DLD1 (cell line): ENCODE results near the gene PDE6A.
"Not testable (repeated sequence)": the region's sequence is repeated elsewhere in the genome, so short reads cannot be mapped to it uniquely, and the experiment has no call there.

Experiments
- in situ Hi-C: cut with HindIII; loops from 2 replicates; pipeline ENCODE4 v1.10.0; 2017; ENCODE audit warnings: low sequenced_read_pairs

The PDE6A gene

GRCh38 chr5:149953436-149954121 is 9.0 kb upstream of the PDE6A start:
- in situ Hi-C loops: no loop called here

- in situ Hi-C loops: no loop called here
Measured at GRCh38 chr5:149951138-149951749, 6.7 kb upstream of the PDE6A start.

GRCh38 chr5:149948993-149949392 is 4.4 kb upstream of the PDE6A start:
- in situ Hi-C loops: no loop called here

DNA sequence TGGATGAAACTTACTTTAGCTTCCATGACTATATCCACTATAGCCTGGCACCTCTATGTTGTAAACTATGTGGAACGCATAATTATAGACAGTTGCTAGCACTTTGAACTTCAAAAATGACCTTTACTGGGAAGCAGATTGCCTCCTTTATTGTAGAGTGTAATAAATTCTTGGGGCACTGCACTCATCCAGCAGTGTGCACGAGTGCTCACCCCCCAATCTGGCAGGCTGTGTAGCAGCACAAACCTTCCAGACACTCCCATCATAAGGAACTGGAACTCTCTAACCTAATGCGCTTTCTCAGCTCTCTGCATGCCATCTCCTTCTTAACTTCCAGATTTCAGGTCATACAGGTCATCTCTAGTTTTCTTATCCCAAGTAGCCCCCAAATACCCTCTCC is 1.5 kb upstream of the PDE6A start:
- in situ Hi-C loops: no loop called here

DNA sequence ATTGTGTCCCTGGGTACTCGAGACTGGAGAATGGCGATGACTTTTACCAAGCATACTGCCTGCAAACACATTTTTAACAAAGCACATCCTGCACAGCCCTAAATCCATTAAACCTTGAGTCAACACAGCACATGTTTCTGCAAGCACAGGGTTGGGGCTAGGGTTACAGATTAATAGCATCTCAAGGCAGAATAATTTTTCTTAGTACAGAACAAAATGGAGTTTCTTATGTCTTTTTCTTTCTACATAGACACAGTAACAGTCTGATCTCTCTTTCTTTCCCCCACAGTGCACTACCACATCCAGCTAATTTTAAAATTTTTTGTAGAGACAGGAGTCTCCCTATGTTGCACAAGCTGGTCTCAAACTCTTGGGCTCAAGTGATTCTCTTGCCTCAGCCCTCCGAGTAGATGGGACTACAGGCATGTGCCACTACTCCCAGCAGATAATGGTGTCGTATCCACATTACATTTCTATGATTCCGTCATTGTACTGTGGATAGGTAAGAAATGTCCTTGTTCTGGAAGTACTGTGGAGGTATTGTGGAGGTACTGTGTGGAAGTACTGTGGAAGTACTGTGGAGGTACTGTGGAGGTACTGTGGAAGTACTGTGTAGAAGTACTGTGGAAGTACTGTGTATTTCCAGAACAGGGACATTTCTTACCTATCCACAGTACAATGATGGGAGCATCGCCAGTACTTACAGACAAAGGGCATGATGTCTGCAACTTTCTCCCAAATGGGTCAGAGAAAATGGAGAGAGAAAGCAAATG is 1.2 kb downstream of the PDE6A start:
- in situ Hi-C loops: not testable (repeated sequence)

DNA sequence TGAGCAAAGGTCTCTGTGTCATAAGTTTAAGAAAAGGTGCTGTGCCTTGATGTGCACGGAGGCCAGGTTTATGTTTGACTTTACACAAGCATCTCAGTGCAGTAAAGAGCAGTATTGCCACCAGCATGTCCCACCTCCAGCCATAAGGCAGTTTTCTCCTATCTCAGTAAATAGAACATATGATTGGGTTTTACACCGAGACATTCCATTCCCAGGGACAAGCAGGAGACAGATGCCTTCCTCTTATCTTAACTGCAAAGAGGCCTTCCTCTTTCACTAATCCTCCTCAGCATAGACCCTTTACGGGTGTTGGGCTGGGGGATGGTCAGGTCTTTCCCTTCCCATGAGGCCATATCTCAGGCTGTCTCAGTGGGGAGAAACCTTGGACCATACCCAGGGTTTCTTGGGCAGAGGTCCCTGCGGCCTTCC is 1.8 kb downstream of the PDE6A start:
- in situ Hi-C loops: not testable (repeated sequence)

DNA sequence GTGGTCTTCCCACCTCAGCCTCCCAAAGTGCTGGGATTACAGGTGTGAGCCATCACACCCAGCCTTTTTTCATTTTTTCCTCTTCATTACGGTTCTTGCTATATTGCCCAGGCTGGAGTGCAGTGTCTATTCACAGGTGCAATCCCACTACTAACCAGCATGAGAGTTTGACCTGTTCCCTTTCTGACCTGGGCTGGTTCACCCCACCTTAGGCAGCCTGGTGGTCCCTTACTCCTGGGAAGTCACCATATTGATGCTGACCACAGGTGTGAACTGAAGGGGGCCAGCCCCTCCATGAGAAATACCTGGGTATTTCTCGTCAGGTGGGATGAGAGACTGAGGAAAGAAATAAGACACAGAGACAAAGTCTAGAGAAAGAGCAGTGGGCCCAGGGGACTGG is 2.4 kb downstream of the PDE6A start:
- in situ Hi-C loops: no loop called here

DNA sequence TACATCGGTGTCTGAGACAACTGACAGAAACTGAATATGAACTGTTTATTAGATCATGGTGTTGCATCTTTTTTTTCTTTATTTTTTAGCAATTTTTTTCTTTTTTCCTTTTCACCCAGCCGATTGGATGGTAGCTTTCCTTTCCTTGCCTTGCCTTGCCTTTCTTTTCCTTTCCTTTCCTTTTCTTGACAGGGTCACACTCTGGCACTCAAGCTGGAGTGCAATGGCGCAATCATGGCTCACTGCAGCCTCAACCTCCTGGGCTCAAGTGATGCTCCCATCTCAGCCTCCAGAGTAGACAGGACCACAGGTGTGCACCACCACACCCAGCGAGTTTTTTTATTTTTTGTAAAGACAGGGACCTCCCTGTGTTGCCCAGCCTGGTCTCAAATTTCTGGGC is 2.8 kb downstream of the PDE6A start:
- in situ Hi-C loops: no loop called here

DNA sequence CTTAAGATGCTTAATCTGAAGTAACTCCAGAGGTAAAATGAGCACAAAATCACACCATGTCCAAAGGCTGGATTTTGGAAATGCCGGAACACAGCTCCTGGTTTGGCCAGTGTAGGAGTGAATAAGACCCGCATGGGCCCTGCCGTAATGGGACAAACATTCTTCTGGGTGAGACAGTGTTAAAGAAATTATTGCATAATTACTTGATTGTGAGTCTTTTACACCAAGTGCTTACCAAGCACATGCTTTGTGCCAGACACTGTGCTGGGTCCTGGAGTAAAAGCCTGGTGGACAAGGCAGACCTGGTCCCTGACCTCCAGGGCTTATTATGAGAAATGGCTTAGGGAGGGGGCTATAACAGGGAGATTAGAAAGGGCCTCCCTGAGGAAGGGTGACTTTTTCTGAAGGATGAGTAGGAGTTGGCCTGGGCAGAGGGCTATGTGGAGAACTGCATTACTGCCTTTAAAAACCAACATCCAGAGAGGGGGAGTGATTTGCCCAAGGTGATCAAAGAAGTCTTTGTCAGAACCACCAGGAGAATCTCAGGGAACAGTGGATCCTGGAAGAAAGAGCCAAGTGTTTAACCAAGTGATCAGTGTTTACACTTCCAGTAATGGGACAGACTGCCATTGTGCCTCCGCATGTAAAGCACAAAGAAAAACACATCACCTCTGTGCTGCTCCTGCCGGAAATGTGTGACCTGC is 3.5 kb downstream of the PDE6A start:
- in situ Hi-C loops: no loop called here

GRCh38 chr5:149940077-149940574 is 4.5 kb downstream of the PDE6A start:
- in situ Hi-C loops: no loop called here

GRCh38 chr5:149939546-149939945 is 5.0 kb downstream of the PDE6A start:
- in situ Hi-C loops: no loop called here

DNA sequence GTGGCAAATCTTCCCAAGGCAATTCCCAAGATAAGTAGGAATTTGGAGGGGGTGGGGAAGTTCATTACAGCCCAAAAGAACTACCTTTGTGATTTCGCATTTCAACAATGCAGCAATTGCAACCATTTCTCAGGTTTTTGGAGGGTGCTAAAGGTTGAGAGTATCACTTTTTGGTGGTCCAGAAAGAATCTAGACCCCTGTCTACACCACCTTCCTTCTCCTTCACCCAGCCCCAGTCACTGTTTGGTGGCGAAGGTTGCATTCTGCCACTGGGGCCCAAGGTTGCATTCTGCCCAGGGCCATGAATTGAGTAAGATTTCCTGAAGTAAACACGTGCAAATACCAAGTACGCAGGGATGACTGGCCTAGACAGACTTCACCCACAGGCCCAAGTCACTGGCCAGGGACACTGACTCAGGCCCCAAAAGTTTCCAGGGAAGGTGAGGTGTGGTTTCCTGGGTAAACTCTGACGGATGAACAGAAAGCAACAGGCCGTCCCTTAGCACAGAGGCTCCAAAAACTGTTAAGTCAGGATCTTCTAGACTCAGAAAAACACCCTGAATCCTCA is 5.7 kb downstream of the PDE6A start:
- in situ Hi-C loops: no loop called here

GRCh38 chr5:149938279-149938678 is 6.3 kb downstream of the PDE6A start:
- in situ Hi-C loops: no loop called here

GRCh38 chr5:149937610-149938009 is 7.0 kb downstream of the PDE6A start:
- in situ Hi-C loops: no loop called here

DNA sequence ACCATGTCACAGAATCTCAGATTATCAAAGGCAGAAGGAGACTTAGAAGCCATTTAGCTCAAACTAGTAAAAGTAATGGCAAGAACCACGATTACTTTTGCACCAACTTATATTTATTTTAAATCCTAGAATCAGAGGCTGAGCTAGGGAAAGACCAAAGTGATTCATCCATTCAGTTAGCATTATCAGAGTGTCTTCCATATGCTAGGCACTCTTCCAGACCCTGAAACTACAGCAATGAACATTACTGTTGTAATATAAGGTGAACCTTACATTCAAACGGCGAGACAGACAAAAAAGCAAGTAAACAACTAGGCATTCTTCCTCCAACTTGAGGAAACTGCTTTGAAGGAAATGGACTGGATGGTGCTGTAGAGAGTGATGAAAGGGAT is 7.9 kb downstream of the PDE6A start:
- in situ Hi-C loops: no loop called here

GRCh38 chr5:149936044-149936699 is 8.4 kb downstream of the PDE6A start:
- in situ Hi-C loops: no loop called here

DNA sequence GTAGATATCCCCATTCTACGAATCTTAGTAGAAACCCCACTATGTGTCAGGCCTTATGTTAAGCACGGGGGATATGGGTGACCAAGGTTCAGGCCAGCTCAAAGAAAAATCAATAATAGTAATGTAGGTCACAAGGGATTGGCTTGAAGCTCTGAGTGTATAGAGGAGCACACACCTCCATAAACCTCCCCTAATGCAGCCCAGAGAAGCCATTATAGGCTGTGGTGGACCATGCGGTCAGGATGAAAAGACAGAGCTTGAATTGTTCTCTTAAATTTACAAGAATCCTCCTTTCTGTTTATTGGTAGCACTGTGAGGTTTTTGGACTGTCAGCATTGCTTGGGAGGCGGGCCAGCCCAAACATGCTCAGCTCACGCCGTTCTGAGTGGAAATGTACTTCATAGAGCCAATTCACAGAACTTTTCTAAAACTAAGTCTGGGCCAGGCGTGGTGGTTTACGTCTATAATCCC is 9.1 kb downstream of the PDE6A start:
- in situ Hi-C loops: no loop called here

GRCh38 chr5:149932445-149933350 is 11.9 kb downstream of the PDE6A start:
- in situ Hi-C loops: no loop called here

GRCh38 chr5:149931992-149932436 is 12.6 kb downstream of the PDE6A start:
- in situ Hi-C loops: no loop called here
